DMS79 treated with DMSO at 0.1 percent for 48 hours (cell line): ENCODE measurements around the gene CES5A.
"Not testable (repeated sequence)": the region's sequence is repeated elsewhere in the genome, so short reads cannot be mapped to it uniquely, and the experiment has no call there.

Source experiments
- DNase-seq: peaks from one replicate; lab custom pipeline; 2025; lab: John Stamatoyannopoulos, UW

CES5A gene

GRCh38 chr16:55829232-55829631 lies 45.9 kb downstream of the CES5A start:
- not testable (repeated sequence) for DNase-seq

- DNase-seq: no peak
These were observed 46.5 kb downstream of the CES5A start for GRCh38 chr16:55828680-55829079.

- DNase-seq: no peak
These were observed 50.0 kb downstream of the CES5A start for GRCh38 chr16:55825115-55825728.

DNA sequence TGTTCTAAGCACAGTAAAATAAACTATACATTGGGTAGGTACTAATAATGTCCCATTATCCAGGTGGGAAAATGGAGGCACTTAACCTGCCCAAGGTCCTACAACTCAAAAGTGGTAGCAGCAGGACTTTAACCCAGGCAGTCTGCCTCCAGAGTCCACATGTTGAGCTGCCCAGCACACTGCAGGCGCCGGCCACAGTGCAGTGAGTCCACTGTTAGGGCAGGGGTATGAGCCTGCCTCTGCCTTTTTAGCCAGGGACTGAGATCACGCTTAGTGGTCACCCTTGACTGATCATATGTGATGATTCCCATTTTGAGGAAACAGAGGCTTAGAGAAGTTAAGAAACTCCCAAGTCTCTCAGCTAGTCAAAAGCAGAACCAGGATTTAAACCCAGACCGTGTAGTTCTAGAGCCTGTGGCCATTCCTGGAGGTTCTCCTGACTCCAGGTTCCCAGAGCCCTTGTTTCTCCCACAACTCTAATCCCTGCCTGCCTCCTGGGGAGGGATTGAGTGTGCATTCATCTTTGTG lies 50.6 kb downstream of the CES5A start:
- DNase-seq: no peak

- DNase-seq: no peak
These were observed 52.8 kb downstream of the CES5A start for GRCh38 chr16:55822280-55822810.

DNA sequence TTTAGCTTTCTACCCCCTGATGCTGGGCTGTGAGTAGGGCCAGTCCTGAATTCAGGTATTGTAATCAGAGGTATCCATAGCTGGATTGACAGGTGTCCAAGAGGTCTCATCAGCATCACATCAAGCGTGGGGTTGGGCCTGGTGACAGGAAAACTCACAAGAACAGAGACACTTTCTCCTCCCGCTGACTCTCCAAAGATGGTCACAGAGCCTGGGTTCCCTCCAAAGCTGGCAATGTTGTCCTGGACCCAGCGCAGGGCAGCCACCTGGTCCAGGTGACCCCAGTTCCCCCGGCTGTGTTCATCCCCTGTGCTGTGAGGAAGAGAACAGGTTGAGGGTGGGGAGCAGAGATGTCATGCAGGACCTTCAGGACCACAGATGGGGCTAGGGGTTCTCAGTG lies 54.0 kb downstream of the CES5A start:
- no peak for DNase-seq

DNA sequence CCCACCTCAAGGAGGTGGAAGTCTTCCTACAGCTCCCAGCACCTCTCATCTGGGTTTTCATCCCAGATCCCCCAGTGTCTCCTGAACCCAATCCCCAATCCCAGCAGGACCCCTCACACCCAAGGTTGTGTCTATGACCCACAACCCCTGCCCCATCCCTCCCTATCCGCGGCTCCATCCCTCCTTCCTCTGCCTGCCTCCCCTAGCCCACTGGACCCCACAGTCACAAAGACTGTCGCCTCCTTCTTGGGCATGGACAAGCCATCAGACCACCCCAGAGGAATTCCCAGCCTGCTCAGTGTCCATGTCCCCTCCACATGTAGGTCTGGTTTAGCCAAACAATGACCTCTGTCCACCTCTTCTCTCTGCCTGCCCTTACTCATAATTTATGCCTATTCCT lies 54.6 kb downstream of the CES5A start:
- no peak for DNase-seq

DNA sequence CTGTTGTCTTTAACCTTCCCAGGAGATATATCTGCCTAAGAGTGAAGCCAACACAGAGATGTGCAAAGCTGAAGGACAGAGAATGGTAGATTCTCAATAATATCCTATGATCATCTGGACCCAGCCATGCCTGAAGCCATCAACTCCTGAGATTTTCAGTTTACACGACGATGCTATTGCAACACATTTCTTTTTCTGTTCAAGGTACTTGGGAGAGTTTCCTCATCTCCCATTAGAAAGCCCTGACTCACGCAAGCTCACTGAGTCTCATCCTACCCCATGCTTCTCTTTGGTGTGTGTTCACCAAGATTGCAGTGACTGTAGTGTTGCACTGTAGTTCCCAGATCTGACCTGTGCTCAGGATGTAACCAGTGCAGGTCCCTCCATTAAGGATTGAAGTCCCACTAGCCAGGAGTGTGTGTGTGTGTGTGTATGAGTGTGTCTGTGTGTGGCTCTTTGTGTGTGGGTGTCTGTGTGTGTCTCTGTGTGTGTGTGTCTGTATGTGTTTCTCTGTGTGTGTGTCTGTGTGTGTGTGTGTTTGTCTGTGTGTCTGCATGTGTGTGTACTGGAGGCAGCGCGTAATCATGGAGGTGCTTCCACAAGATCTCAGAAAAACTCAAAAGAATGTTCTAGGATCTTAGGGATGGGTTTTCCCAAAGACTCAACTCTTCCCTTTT lies 57.8 kb downstream of the CES5A start:
- no peak for DNase-seq

DNA sequence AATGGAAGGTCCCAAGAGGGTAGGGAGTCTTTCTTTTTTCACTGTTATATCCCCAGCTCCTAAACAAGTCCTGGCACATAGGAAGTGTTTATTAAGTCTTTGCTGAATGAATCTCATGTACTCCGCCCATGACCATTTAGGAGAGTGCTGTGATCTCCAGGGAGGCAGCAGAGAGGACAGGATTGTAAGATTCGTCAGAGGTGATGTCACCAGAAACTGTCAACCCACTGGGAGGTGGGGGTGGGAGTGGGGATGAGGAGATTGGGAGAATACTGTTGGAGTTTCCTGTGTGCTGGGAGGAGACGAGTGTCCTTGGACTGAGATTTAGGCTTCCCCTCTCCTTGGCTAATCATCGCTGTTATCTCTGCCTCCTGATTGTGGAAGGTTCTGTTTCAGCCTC lies 59.0 kb downstream of the CES5A start:
- DNase-seq: not testable (repeated sequence)

DNA sequence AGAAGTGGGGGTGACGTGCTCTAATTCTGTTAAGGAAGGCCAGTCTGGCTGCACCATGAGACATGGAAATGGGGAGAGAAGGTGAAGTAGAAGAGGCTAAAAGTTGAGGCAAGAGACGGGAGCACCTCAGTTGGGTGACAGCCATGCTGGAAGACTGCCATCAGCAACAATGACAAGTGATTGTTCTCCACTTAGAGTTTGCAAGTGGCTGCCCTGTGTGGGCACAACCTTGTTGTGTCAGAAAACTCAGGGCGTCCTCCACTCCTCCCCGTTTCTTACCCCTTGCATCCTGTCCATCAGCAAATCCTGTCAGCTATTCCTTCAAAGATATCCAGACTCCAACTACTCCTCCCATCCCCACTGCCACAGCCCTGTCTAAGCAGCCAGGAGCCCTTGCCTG lies 59.9 kb downstream of the CES5A start:
- DNase-seq: no peak

DNA sequence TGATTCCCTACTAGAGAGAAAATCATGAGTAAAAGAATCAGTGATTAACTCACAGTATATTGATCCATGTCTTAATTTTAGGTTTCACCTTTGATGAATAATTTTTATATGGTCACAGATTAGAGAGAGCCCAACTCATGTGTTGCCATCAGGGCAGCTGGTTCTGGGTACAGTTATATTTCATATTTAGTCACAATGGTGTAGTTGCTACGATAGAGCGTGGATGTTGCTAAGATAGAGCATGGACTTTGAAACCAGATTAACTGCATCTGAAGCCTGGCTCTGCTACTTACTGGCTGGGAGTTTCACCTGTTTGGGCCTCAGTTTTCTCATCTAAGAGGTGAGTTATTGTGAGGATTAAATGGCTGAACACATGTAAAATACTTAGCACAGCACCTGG lies 61.0 kb downstream of the CES5A start:
- not testable (repeated sequence) for DNase-seq

- not testable (repeated sequence) for DNase-seq
These were observed 61.4 kb downstream of the CES5A start for GRCh38 chr16:55813730-55814129.

DNA sequence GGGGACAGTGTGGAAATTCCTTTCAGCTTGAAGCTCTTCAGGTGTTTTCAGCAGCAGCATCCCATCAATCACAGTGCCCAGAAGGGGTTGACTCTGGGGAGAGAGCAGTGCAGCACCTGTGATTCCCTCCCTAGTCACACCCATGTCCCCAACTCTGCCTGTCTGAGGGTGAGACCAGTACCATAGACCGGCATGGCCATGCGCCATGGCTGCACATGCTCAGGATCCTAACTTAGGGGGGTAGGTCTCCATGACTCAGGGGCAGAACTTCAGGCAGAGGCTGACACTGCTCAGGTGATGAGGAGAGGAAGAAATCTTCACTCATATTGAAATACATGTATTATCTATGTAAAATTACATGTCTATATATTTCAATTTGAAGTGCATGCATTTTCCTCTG lies 62.2 kb downstream of the CES5A start:
- no peak for DNase-seq

GRCh38 chr16:55811811-55812210 lies 63.4 kb downstream of the CES5A start:
- no peak for DNase-seq

GRCh38 chr16:55810451-55810961 lies 64.7 kb downstream of the CES5A start:
- no peak for DNase-seq

GRCh38 chr16:55809851-55810250 lies 65.3 kb downstream of the CES5A start:
- DNase-seq: no peak

DNA sequence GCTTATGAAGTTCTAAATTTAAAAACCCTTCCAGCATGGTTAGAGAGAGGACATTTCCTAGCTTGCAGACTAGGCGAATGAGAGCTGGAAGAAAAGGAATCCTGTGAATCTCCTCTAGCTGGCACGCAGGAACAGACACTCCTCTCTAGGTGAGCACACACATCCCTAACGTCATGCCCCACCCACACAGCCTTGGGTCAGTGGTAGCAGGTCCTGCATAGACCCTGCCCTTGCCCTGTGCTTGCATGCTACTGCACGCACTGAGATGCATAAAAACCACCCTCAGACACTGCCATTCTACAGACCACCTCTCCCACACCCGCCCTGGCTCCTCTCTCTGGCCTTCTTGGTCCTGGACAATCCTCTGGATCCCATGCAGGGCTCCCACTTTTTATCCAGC lies 65.8 kb downstream of the CES5A start:
- no peak for DNase-seq

DNA sequence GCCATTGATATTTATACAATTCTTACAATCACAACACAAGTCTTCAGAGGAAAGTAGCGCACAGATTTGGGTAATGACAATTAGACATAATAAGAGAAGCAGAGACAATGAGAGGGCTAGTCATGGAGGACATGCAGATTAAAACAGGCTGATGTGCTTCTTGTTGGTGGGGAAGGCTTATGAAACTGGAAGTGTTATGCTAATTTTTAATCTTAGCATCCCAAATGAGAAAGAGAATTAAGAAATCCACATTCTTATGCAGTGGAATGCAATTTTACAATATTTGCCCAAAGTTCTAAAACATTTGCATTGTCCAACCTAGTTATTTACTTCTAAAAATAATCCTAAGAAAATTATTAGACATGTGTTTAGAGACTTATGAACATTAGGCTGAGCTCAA lies 66.9 kb downstream of the CES5A start:
- DNase-seq: not testable (repeated sequence)

DNA sequence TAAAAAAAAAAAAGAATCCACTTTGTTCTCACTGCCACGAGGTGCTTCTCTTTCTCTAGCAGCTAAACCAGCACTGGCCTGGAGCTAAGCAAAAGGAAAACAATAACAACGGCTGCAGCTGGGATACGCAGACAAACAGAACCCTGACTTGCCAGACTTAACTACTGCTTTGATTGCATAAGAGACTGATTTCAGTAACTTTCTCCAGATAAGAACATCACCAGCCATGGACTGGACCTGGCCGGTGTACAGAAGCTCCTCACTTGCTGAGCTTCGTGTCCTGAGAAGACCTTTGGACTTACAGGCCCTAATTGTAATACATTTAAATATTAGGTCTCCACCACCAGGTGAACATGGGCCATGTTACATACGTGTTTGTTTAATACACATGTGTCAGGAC lies 70.1 kb downstream of the CES5A start:
- not testable (repeated sequence) for DNase-seq

- DNase-seq: not testable (repeated sequence)
These were observed 71.5 kb downstream of the CES5A start for GRCh38 chr16:55803681-55804080.
